H1 (cell line): Measurements from ENCODE around the gene SIMC1. TPM values are rescaled to one million over a fixed set of nuclear protein-coding genes. Genes with fewer than 3 reads are reported as not detected.
"Not testable (repeated sequence)": the region's sequence is repeated elsewhere in the genome, so short reads cannot be mapped to it uniquely, and the experiment has no call there.

Experiments used
- CTCF ChIA-PET: fragments of 300-600 bp; sonication (Branson Sonifier 250); formaldehyde crosslinking; loops from one replicate; lab custom pipeline; 2021; ENCODE audit not compliant: partially characterized antibody; lab: Charles Lee
- POLR2A ChIA-PET: fragments of 300-600 bp; sonication (Branson Sonifier 250); formaldehyde crosslinking; loops from one replicate; lab custom pipeline; 2021; ENCODE audit warnings: inconsistent platforms; ENCODE audit not compliant: partially characterized antibody; lab: Charles Lee
- DNase-seq, 2 experiments: peaks; one replicate each; pipeline versions ENCODE4 v3.0.0 to v3.0.0-alpha.2; 2010 to 2022; ENCODE audit warnings: low spot score in 2 of 2, low read depth in 1 of 2, mixed read lengths in 1 of 2
- FAIRE-seq: peaks from 2 replicates; lab custom pipeline; 2011; peaks lifted over from hg19 to GRCh38; lab: Jason Lieb, UNC
- H2AFZ ChIP-seq: 2 replicates; pipeline ENCODE4 v1.8.1; 2012; ENCODE audit warnings: low read length, inconsistent platforms
- H2AK5ac ChIP-seq: 2 replicates; pipeline ENCODE4 v1.6.1; 2013; ENCODE audit warnings: low read depth, low read length
- H2BK120ac ChIP-seq: replicated peaks from 2 replicates; pipeline ENCODE3; 2013; ENCODE audit warnings: low read depth, low read length, inconsistent platforms
- H2BK12ac ChIP-seq: 2 replicates; pipeline ENCODE4 v1.6.1; 2013; ENCODE audit warnings: low read depth, low read length
- H2BK15ac ChIP-seq: 2 replicates; pipeline ENCODE4 v1.6.1; 2013; ENCODE audit warnings: low read length
- H2BK20ac ChIP-seq: 2 replicates; pipeline ENCODE4 v1.6.1; 2013; ENCODE audit warnings: low read length
- H2BK5ac ChIP-seq: 2 replicates; pipeline ENCODE4 v1.6.1; 2013; ENCODE audit warnings: low read depth, low read length
- H3K14ac ChIP-seq: 2 replicates; pipeline ENCODE4 v1.6.1; 2013; ENCODE audit warnings: inconsistent platforms; ENCODE audit not compliant: insufficient read length
- H3K18ac ChIP-seq: 2 replicates; pipeline ENCODE4 v1.6.1; 2013; ENCODE audit warnings: low read length; ENCODE audit errors: extremely low read depth
- H3K23ac ChIP-seq: 2 replicates; pipeline ENCODE4 v1.6.1; 2013; ENCODE audit warnings: inconsistent platforms; ENCODE audit not compliant: insufficient read length
- H3K23me2 ChIP-seq: 2 replicates; pipeline ENCODE4 v1.6.1; 2013; ENCODE audit warnings: low read depth, low read length
- H3K27ac ChIP-seq: 2 replicates; pipeline ENCODE4 v1.6.1; 2011; ENCODE audit warnings: low read depth, low read length, inconsistent platforms
- H3K27me3 ChIP-seq, 4 experiments: replicated peaks in 1 of 4; 1 replicate in 1 of 4; 2 replicates in 3 of 4; pipeline versions ENCODE4 v1.6.1 to v1.8.1; 2011 to 2013; ENCODE audit warnings: low read length in 3 of 4, mild to moderate bottlenecking in 3 of 4, inconsistent platforms in 2 of 4, mixed read lengths in 2 of 4, moderate library complexity in 1 of 4; ENCODE audit not compliant: control insufficient read depth in 3 of 4, insufficient read depth in 3 of 4; ENCODE audit errors: extremely low read depth in 1 of 4
- H3K36me3 ChIP-seq, 4 experiments: 2 replicates each; pipeline versions ENCODE4 v1.6.1 to v1.8.1; 2011 to 2013; ENCODE audit warnings: mild to moderate bottlenecking in 4 of 4, low read length in 3 of 4, moderate library complexity in 2 of 4, control low read depth in 1 of 4, inconsistent platforms in 1 of 4; ENCODE audit not compliant: insufficient read depth in 4 of 4, control insufficient read depth in 2 of 4
- H3K4ac ChIP-seq: replicated peaks from 2 replicates; pipeline ENCODE3; 2013; ENCODE audit warnings: low read length, low read depth, mixed read lengths, inconsistent platforms; ENCODE audit not compliant: insufficient read length
- H3K4me1 ChIP-seq, 4 experiments: replicated peaks in 1 of 4; 1 replicate in 1 of 4; 2 replicates in 3 of 4; pipeline versions ENCODE4 v1.6.1 to v1.8.1; 2011 to 2013; ENCODE audit warnings: low read length in 3 of 4, inconsistent platforms in 2 of 4, mixed read lengths in 1 of 4; ENCODE audit not compliant: insufficient read depth in 4 of 4, control insufficient read depth in 3 of 4
- H3K4me2 ChIP-seq, 2 experiments: 2 replicates each; pipeline versions ENCODE4 v1.6.1 to v1.8.1; 2011 to 2013; ENCODE audit warnings: low read depth in 2 of 2, low read length in 2 of 2, control low read depth in 1 of 2, inconsistent platforms in 1 of 2, mild to moderate bottlenecking in 1 of 2; ENCODE audit not compliant: insufficient read depth in 1 of 2
- H3K4me3 ChIP-seq, 4 experiments: fragments of 200-600, 300-600 bp in 1 of 4; sonication (generic), shearing (Covaris generic), sonication (Bioruptor Twin) in 1 of 4; 2 replicates each; pipeline versions ENCODE4 v1.5.1 to v1.8.1; 2011 to 2016; ENCODE audit warnings: low read length in 4 of 4, low read depth in 3 of 4, control low read depth in 2 of 4, inconsistent platforms in 2 of 4, mild to moderate bottlenecking in 2 of 4, mixed read lengths in 1 of 4, moderate library complexity in 1 of 4; ENCODE audit not compliant: insufficient read depth in 2 of 4; ENCODE audit errors: extremely low read depth in 1 of 4
- H3K56ac ChIP-seq: replicated peaks from 2 replicates; pipeline ENCODE3; 2013; ENCODE audit warnings: low read depth, mild to moderate bottlenecking, mixed read lengths, low read length, inconsistent platforms; ENCODE audit not compliant: insufficient read length
- H3K79me1 ChIP-seq: 2 replicates; pipeline ENCODE4 v1.6.1; 2013; ENCODE audit warnings: low read depth, low read length, control low read depth
- H3K79me2 ChIP-seq, 2 experiments: 2 replicates each; pipeline versions ENCODE4 v1.6.1 to v1.8.1; 2012 to 2013; ENCODE audit warnings: low read length in 2 of 2, mild to moderate bottlenecking in 2 of 2, inconsistent platforms in 1 of 2; ENCODE audit not compliant: insufficient read depth in 2 of 2, control insufficient read depth in 1 of 2
- H3K9ac ChIP-seq, 4 experiments: replicated peaks in 1 of 4; 1 replicate in 1 of 4; 2 replicates in 3 of 4; pipeline versions ENCODE4 v1.6.1 to v1.8.1; 2011 to 2013; ENCODE audit warnings: low read depth in 3 of 4, low read length in 3 of 4, control low read depth in 2 of 4, mild to moderate bottlenecking in 2 of 4, moderate library complexity in 2 of 4, inconsistent platforms in 1 of 4; ENCODE audit errors: extremely low read depth in 1 of 4
- H3K9me3 ChIP-seq, 2 experiments: 2 replicates each; pipeline versions ENCODE4 v1.6.1 to v1.8.1; 2012 to 2013; ENCODE audit warnings: mild to moderate bottlenecking in 2 of 2, moderate library complexity in 2 of 2, control low read depth in 1 of 2, inconsistent platforms in 1 of 2, low read depth in 1 of 2, low read length in 1 of 2, mixed read lengths in 1 of 2; ENCODE audit not compliant: insufficient read depth in 2 of 2
- H4K20me1 ChIP-seq, 2 experiments: replicated peaks in 1 of 2; 2 replicates each; pipeline versions ENCODE3 to v1.8.1; 2011 to 2013; ENCODE audit warnings: inconsistent platforms in 2 of 2, low read length in 2 of 2, mild to moderate bottlenecking in 1 of 2; ENCODE audit not compliant: insufficient read depth in 2 of 2, control insufficient read depth in 1 of 2
- H4K5ac ChIP-seq: 2 replicates; pipeline ENCODE4 v1.6.1; 2013; ENCODE audit warnings: low read length, low read depth, mixed read lengths, inconsistent platforms; ENCODE audit not compliant: insufficient read length
- H4K8ac ChIP-seq: 2 replicates; pipeline ENCODE4 v1.8.0; 2013; ENCODE audit warnings: mild to moderate bottlenecking, moderate library complexity, low read length, inconsistent platforms; ENCODE audit not compliant: insufficient read depth; ENCODE audit errors: extremely low read depth
- H4K91ac ChIP-seq: replicated peaks from 2 replicates; pipeline ENCODE3; 2013; ENCODE audit warnings: low read length, mixed read lengths, inconsistent platforms; ENCODE audit not compliant: insufficient read length
- WGBS, 2 experiments: shearing (Covaris generic) in 1 of 2; methylation state at CpG; one replicate each; pipeline versions ENCODE4 v1.1.6 to v1.1.7; 2013 to 2015; ENCODE audit warnings: low lambda C conversion rate in 2 of 2, mixed read lengths in 2 of 2, inconsistent platforms in 1 of 2, low coverage in 1 of 2, missing lambda C conversion rate in 1 of 2; ENCODE audit not compliant: insufficient replicate concordance in 2 of 2, insufficient coverage in 1 of 2, insufficient read length in 1 of 2; ENCODE audit errors: extremely low coverage in 1 of 2, missing lambda C conversion rate in 1 of 2; 5-methylcytosine and 5-hydroxymethylcytosine counted together
- polyA plus RNA-seq, 7 experiments: library from polyadenylated mRNA; depleted of rRNA in 3 of 7; stranded (reverse) in 5 of 7; unstranded in 2 of 7; fragments of >200 nt in 5 of 7; fragments of 200-250 nt in 2 of 7; gene quantifications; 1 replicate in 5 of 7; 2 replicates in 1 of 7; 4 replicates in 1 of 7; pipeline versions ENCODE4 v1.2.1 to v1.2.3, GENCODE V29; 2011 to 2013; ENCODE audit warnings: missing spikeins in 2 of 7, mixed read lengths in 2 of 7
- total RNA-seq: library from RNA; stranded (reverse); fragmentation: NEBNext Ultra II Directional; extraction: Animal tissue kit (Norgen Biotek cat#: 25700); gene quantifications from 2 replicates; pipeline ENCODE4 v1.2.1, GENCODE V29; 2021

The SIMC1 gene
- total and polyA plus RNA-seq, 2 of the 8 experiments (the other 6 are each of a cell fraction or from before 2014, with no cell fraction given): 12.3 to 21.2 TPM

DNA sequence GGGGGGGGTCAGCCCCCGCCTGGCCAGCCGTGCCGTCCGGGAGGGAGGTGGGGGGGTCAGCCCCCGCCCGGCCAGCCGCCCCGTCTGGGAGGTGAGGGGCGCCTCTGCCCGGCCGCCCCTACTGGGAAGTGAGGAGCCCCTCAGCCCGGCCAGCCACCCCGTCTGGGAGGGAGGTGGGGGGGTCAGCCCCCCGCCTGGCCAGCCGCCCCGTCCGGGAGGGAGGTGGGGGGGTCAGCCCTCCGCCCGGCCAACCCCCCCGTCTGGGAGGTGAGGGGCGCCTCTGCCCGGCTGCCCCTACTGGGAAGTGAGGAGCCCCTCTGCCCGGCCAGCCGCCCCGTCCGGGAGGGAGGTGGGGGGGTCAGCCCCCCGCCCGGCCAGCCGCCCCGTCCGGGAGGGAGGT lies 67.1 kb downstream of the SIMC1 start:
- FAIRE-seq, H3K4me2 ChIP-seq, H3K23ac ChIP-seq: not testable (repeated sequence)

More for the DNA sequence above, 67.1 kb downstream of the SIMC1 start:
- H3K4me3 ChIP-seq, H2BK15ac ChIP-seq, H3K9ac ChIP-seq, H2AK5ac ChIP-seq, DNase-seq, H2BK12ac ChIP-seq, H4K8ac ChIP-seq, H3K36me3 ChIP-seq, H2BK120ac ChIP-seq, H3K27me3 ChIP-seq, H3K14ac ChIP-seq, H3K4ac ChIP-seq, H3K18ac ChIP-seq, H4K5ac ChIP-seq, H3K79me2 ChIP-seq, H3K27ac ChIP-seq, H2BK5ac ChIP-seq, H4K91ac ChIP-seq, H3K4me1 ChIP-seq, POLR2A ChIA-PET, H2BK20ac ChIP-seq, H4K20me1 ChIP-seq, H3K56ac ChIP-seq, CTCF ChIA-PET, H3K23me2 ChIP-seq, H2AFZ ChIP-seq, H3K79me1 ChIP-seq: not testable (repeated sequence)
- peaks cover 6 to 13% of the 10 kb centered on the region in 2 experiments; a peak in 2 of 4 replicates for H3K9me3 ChIP-seq
- WGBS, 2 experiments: no CpG with 5 or more reads among the region's 31 CpGs
